Measurements from ENCODE around the gene PSD2. TPM values are rescaled to one million over a fixed set of nuclear protein-coding genes. Genes with fewer than 3 reads are reported as not detected.
A peak's percentile ranks its signal among the peaks of the same experiment; 100 is the strongest.

PSD2 gene
- total RNA-seq, 4 donors from 2014 or later: 0.08 to 0.13 (median 0.10) TPM; not detected in 1

GRCh38 chr5:139770722-139771121 is 24.9 kb upstream of the PSD2 start:
- WGBS: 83% methylated on average over 2 of the region's 2 CpGs
- H3K9me3 ChIP-seq: no peaks in the 10 kb centered on the region

GRCh38 chr5:139772089-139772791 is 23.4 kb upstream of the PSD2 start:
- Histone ChIP-seq H3K4me1 (peaks cover 7% of the 10 kb centered on the region), H3K27ac (no peak overlapping the region), H3K4me3 (no peak overlapping the region), H3K9me3 (no peaks in the 10 kb centered on the region), H3K36me3 (no peaks in the 10 kb centered on the region), H3K27me3 (no peaks in the 10 kb centered on the region)
- 85% methylated on average over 7 of the region's 8 CpGs for WGBS
- DNase-seq (ENCODE audit: low spot score in 2 of 2): no peak
- no peak for TF ChIP-seq CTCF (IDR thresholded peaks at IDR 0.05)
- TF ChIP-seq POLR2AphosphoS5 (IDR thresholded peaks at IDR 0.05): no peak
- TF ChIP-seq POLR2A (IDR thresholded peaks at IDR 0.05): no peak
- TF ChIP-seq EP300 (IDR thresholded peaks at IDR 0.05): no peak

More at GRCh38 chr5:139770722-139771121, 24.9 kb upstream of the PSD2 start:
- H3K27me3 ChIP-seq: no peaks in the 10 kb centered on the region
- H3K27ac ChIP-seq: no peak overlapping the region
- no peak overlapping the region for H3K4me3 ChIP-seq
- TF ChIP-seq EP300 (IDR thresholded peaks at IDR 0.05) (no peak), POLR2A (IDR thresholded peaks at IDR 0.05) (no peak), POLR2AphosphoS5 (IDR thresholded peaks at IDR 0.05) (no peak), CTCF (IDR thresholded peaks at IDR 0.05) (no peak)
- peaks cover 7% of the 10 kb centered on the region for H3K4me1 ChIP-seq
- H3K36me3 ChIP-seq: no peaks in the 10 kb centered on the region
- DNase-seq (ENCODE audit: low spot score in 2 of 2): no peak

- Histone ChIP-seq H3K4me1 (peaks cover 7% of the 10 kb centered on the region), H3K9me3 (no peaks in the 10 kb centered on the region), H3K36me3 (no peaks in the 10 kb centered on the region), H3K4me3 (no peak overlapping the region), H3K27ac (no peak overlapping the region), H3K27me3 (no peaks in the 10 kb centered on the region)
- 82% methylated on average over 5 of the region's 5 CpGs for WGBS
- TF ChIP-seq CTCF (IDR thresholded peaks at IDR 0.05): no peak
- no peak for TF ChIP-seq POLR2AphosphoS5 (IDR thresholded peaks at IDR 0.05)
- no peak for TF ChIP-seq POLR2A (IDR thresholded peaks at IDR 0.05)
- TF ChIP-seq EP300 (IDR thresholded peaks at IDR 0.05): no peak
- DNase-seq (ENCODE audit: low spot score in 2 of 2): no peak
Observed at GRCh38 chr5:139772927-139773690, 22.5 kb upstream of the PSD2 start.

GRCh38 chr5:139774980-139775661 is 20.5 kb upstream of the PSD2 start:
- H3K27ac ChIP-seq: no peak overlapping the region
- no peaks in the 10 kb centered on the region for H3K9me3 ChIP-seq
- peak; percentile 83 to 90 for DNase-seq (ENCODE audit: low spot score in 2 of 2)
- no peak overlapping the region for H3K4me3 ChIP-seq
- 40% methylated on average over 18 of the region's 32 CpGs for WGBS
- H3K4me1 ChIP-seq: peaks cover 7% of the 10 kb centered on the region
- H3K36me3 ChIP-seq: no peaks in the 10 kb centered on the region
- TF ChIP-seq POLR2AphosphoS5 (IDR thresholded peaks at IDR 0.05) (no peak), EP300 (IDR thresholded peaks at IDR 0.05) (no peak), POLR2A (IDR thresholded peaks at IDR 0.05) (no peak), CTCF (IDR thresholded peaks at IDR 0.05) (peak; percentile 55 to 99)
- H3K27me3 ChIP-seq: no peaks in the 10 kb centered on the region

- Histone ChIP-seq H3K27ac (no peak overlapping the region), H3K4me1 (peaks cover 7% of the 10 kb centered on the region), H3K27me3 (no peaks in the 10 kb centered on the region), H3K36me3 (no peaks in the 10 kb centered on the region), H3K9me3 (no peaks in the 10 kb centered on the region), H3K4me3 (no peak overlapping the region)
- TF ChIP-seq EP300 (IDR thresholded peaks at IDR 0.05): no peak
- no peak for TF ChIP-seq POLR2AphosphoS5 (IDR thresholded peaks at IDR 0.05)
- TF ChIP-seq CTCF (IDR thresholded peaks at IDR 0.05): no peak
- TF ChIP-seq POLR2A (IDR thresholded peaks at IDR 0.05): no peak
- WGBS: 89% methylated on average over 6 of the region's 7 CpGs
- DNase-seq (ENCODE audit: low spot score in 2 of 2): no peak
Observed at GRCh38 chr5:139775872-139776271, 19.7 kb upstream of the PSD2 start.
